Glutamatergic neuron (in vitro differentiated cells): Measurements from ENCODE around the gene LAPTM4A. TPM values are rescaled to one million over a fixed set of nuclear protein-coding genes. Genes with fewer than 3 reads are reported as not detected.

Source experiments
- DNase-seq: peaks from one replicate; pipeline ENCODE4 v3.0.0; 2022
- H3K27ac Mint-ChIP-seq: one replicate; pipeline ENCODE4 v1.8.0; 2020; ENCODE audit warnings: mild to moderate bottlenecking, mixed read lengths, inconsistent platforms; ENCODE audit not compliant: unreplicated experiment
- H3K27me3 Mint-ChIP-seq: one replicate; pipeline ENCODE4 v1.8.0; 2020; ENCODE audit warnings: mild to moderate bottlenecking, moderate library complexity, mixed read lengths, inconsistent platforms; ENCODE audit not compliant: unreplicated experiment
- H3K36me3 Mint-ChIP-seq: one replicate; pipeline ENCODE4 v1.8.0; 2020; ENCODE audit warnings: mild to moderate bottlenecking, mixed read lengths, inconsistent platforms; ENCODE audit not compliant: unreplicated experiment
- H3K4me1 Mint-ChIP-seq: one replicate; pipeline ENCODE4 v1.8.0; 2020; ENCODE audit warnings: mild to moderate bottlenecking, low read depth, mixed read lengths, inconsistent platforms; ENCODE audit not compliant: unreplicated experiment
- H3K4me3 Mint-ChIP-seq: one replicate; pipeline ENCODE4 v1.8.0; 2020; ENCODE audit warnings: mild to moderate bottlenecking, mixed read lengths, inconsistent platforms; ENCODE audit not compliant: unreplicated experiment
- H3K9me3 Mint-ChIP-seq: one replicate; pipeline ENCODE4 v1.8.0; 2020; ENCODE audit warnings: mild to moderate bottlenecking, moderate library complexity, mixed read lengths, inconsistent platforms; ENCODE audit not compliant: unreplicated experiment
- total RNA-seq: library from RNA; stranded (reverse); fragmentation: NEBNext Ultra II Directional; extraction: Animal tissue kit (Norgen Biotek cat#: 25700); gene quantifications from one replicate; pipeline ENCODE4 v1.2.1, GENCODE V29; 2021; ENCODE audit not compliant: unreplicated experiment
- TF ChIP-seq, protein P1 (sequence below): fragments of 200-600 bp; sonication (generic); IDR thresholded peaks from one replicate; pipeline ENCODE4 v1.5.0; 2021; ENCODE audit not compliant: partially characterized antibody, unreplicated experiment

Gene LAPTM4A
- total RNA-seq, 1 donor from 2014 or later = 147 TPM

DNA sequence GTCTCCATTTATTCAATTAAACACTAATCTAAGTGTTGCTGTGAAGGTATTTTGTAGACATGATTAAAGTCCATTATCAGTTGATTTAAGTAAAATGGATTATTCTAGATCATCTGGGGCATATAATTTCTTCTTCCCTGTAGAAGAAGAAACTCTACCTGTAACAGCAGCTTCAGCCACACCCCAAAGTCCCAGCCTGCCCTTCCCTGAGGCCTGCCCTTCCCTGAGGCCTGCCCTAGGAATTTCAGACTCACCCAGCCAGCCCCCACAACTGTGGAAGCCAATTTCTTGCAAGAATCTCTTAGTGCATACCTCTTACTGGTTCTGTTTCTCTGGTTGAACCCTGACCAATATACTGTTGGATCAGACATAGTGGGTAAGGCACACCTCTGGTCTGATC lies 13.4 kb upstream of the LAPTM4A start:
- no peak for DNase-seq
- Mint-ChIP-seq H3K27me3 (peaks cover 2% of the 10 kb centered on the region), H3K27ac (no peak overlapping the region), H3K4me3 (no peak overlapping the region), H3K36me3 (peaks cover 10% of the 10 kb centered on the region), H3K4me1 (no peaks in the 10 kb centered on the region), H3K9me3 (peaks cover 2% of the 10 kb centered on the region)
- TF ChIP-seq, protein P1, sequence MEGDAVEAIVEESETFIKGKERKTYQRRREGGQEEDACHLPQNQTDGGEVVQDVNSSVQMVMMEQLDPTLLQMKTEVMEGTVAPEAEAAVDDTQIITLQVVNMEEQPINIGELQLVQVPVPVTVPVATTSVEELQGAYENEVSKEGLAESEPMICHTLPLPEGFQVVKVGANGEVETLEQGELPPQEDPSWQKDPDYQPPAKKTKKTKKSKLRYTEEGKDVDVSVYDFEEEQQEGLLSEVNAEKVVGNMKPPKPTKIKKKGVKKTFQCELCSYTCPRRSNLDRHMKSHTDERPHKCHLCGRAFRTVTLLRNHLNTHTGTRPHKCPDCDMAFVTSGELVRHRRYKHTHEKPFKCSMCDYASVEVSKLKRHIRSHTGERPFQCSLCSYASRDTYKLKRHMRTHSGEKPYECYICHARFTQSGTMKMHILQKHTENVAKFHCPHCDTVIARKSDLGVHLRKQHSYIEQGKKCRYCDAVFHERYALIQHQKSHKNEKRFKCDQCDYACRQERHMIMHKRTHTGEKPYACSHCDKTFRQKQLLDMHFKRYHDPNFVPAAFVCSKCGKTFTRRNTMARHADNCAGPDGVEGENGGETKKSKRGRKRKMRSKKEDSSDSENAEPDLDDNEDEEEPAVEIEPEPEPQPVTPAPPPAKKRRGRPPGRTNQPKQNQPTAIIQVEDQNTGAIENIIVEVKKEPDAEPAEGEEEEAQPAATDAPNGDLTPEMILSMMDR = no peak

DNA sequence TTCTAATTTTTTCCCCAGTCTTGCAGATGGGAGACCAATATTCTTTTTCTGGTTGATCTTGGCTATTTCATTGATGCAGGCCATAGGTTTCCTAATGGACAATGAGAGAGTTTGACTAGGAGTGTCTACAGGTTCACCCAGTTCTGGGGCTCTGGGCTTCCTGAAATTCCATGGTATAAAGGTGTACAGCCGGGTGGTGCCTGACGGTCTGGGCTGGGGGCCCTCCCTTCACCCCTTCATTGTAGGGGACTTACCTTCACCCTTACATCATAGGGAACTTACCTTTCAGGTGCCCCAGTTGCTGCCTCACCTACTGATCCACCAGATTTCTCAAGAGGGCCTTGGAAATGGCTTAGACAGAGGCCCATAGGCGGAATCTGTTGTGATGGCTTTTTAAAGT lies 13.0 kb upstream of the LAPTM4A start:
- Mint-ChIP-seq H3K27ac (no peak overlapping the region), H3K4me1 (no peaks in the 10 kb centered on the region), H3K9me3 (peaks cover 2% of the 10 kb centered on the region), H3K27me3 (peaks cover 2% of the 10 kb centered on the region), H3K36me3 (peaks cover 10% of the 10 kb centered on the region), H3K4me3 (no peak overlapping the region)
- TF ChIP-seq, protein P1 = no peak
- DNase-seq = no peak

GRCh38 chr2:20062615-20063545 lies 11.5 kb upstream of the LAPTM4A start:
- DNase-seq = no peak
- H3K36me3 Mint-ChIP-seq = peaks cover 6% of the 10 kb centered on the region
- H3K27ac Mint-ChIP-seq = no peak overlapping the region
- no peaks in the 10 kb centered on the region for H3K27me3 Mint-ChIP-seq
- no peaks in the 10 kb centered on the region for H3K4me1 Mint-ChIP-seq
- TF ChIP-seq, protein P1 = no peak
- no peak overlapping the region for H3K4me3 Mint-ChIP-seq
- H3K9me3 Mint-ChIP-seq = peaks cover 2% of the 10 kb centered on the region

DNA sequence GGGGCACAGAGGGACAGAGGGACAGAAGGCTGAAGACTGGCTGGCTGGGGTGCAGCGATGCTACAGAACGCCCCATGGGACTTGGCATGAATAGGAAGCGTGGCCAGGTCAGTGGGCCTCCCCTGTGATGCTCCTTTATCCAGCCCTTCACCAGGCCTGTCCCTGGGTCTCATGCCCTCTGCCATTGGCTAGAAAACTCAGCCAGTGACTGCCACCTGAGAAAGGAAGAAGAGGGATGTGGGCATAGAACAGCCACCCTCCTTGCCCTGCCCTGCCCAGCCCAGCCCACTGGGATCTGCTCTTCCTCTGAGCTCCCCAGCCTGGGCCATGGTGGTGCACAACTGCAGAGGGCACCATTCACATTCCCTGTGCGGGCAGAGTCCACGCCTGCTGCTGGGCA lies 10.5 kb upstream of the LAPTM4A start:
- no peak overlapping the region for H3K4me3 Mint-ChIP-seq
- TF ChIP-seq, protein P1 = no peak
- peaks cover 2% of the 10 kb centered on the region for H3K9me3 Mint-ChIP-seq
- no peaks in the 10 kb centered on the region for H3K4me1 Mint-ChIP-seq
- no peaks in the 10 kb centered on the region for H3K27me3 Mint-ChIP-seq
- no peak for DNase-seq
- H3K27ac Mint-ChIP-seq = no peak overlapping the region
- H3K36me3 Mint-ChIP-seq = no peaks in the 10 kb centered on the region

DNA sequence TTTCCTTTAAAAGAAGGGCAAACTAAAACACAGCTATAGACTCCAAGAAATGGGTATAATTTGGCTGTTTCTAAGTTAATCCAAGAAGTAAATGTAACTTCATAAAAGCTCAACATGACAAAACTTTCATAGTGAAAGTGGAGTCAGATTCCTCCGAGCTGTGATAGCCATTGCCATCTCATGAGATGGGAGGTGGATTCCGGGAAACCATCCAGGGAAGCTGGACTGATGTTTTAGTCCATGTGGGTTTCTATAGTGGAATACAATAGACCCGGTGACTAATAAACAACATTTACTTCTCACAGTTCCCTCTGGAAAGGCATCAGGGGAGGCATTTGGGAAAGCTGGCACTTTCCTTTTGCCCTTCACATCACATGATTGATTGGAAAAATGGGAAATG lies 10.0 kb upstream of the LAPTM4A start:
- no peaks in the 10 kb centered on the region for H3K27me3 Mint-ChIP-seq
- H3K27ac Mint-ChIP-seq = no peak overlapping the region
- H3K9me3 Mint-ChIP-seq = peaks cover 2% of the 10 kb centered on the region
- no peak overlapping the region for H3K4me3 Mint-ChIP-seq
- no peaks in the 10 kb centered on the region for H3K36me3 Mint-ChIP-seq
- TF ChIP-seq, protein P1 = no peak
- no peak for DNase-seq
- H3K4me1 Mint-ChIP-seq = no peaks in the 10 kb centered on the region
